AG09309 (cell line): Measurements from ENCODE around the gene WNT1.

Experiments used
- DNase-seq: peaks from one replicate; pipeline ENCODE4 v3.0.0-alpha.2; 2010; ENCODE audit warnings: low read depth
- H3K4me3 ChIP-seq: 2 replicates; pipeline ENCODE4 v1.5.1; 2011; ENCODE audit warnings: mild to moderate bottlenecking, low read depth, low read length, moderate library complexity; ENCODE audit not compliant: control insufficient read depth
- CTCF ChIP-seq: IDR thresholded peaks from 2 replicates; pipeline ENCODE4 v1.5.1; 2011; ENCODE audit warnings: mild to moderate bottlenecking, low read depth, low read length, inconsistent platforms; ENCODE audit not compliant: insufficient read depth, control insufficient read depth; ENCODE audit errors: missing control alignments

The WNT1 gene

GRCh38 chr12:49018261-49019119 lies 40.4 kb downstream of the WNT1 start, which contains the start of gene PRKAG1:
PRKAG1 (minus strand) TSS chr12:49018776; CDS start chr12:49018740, 36 bp downstream.
- peak within 1 kb of the TSS; percentile 48 for H3K4me3 ChIP-seq
- peak; percentile 69 for TF ChIP-seq CTCF
- DNase-seq, result peak; percentile 86

- TF ChIP-seq CTCF, result no peak
- no peak for DNase-seq
Observed at GRCh38 chr12:49019120-49019430, 41.0 kb downstream of the WNT1 start.

GRCh38 chr12:49019443-49020324 lies 41.6 kb downstream of the WNT1 start:
- DNase-seq, result no peak
- peak; percentile 34 for TF ChIP-seq CTCF
- H3K4me3 ChIP-seq, result no peak overlapping the region

More at GRCh38 chr12:49019120-49019430, 41.0 kb downstream of the WNT1 start:
- H3K4me3 ChIP-seq, result peak overlapping the region; percentile 48

- TF ChIP-seq CTCF, result no peak
- no peak for DNase-seq
- no peak overlapping the region for H3K4me3 ChIP-seq
Observed at GRCh38 chr12:49020441-49020840, 42.3 kb downstream of the WNT1 start.

GRCh38 chr12:49021292-49021915 lies 43.3 kb downstream of the WNT1 start:
- no peak for DNase-seq
- H3K4me3 ChIP-seq, result no peak overlapping the region
- no peak for TF ChIP-seq CTCF

GRCh38 chr12:49022558-49023178 lies 44.5 kb downstream of the WNT1 start:
- no peak overlapping the region for H3K4me3 ChIP-seq
- DNase-seq, result no peak
- TF ChIP-seq CTCF, result no peak
